Gastroesophageal sphincter (tissue), 4 donors: ENCODE results near the gene FOXN3. TPM values are rescaled to one million over a fixed set of nuclear protein-coding genes. Genes with fewer than 3 reads are reported as not detected.

ENCODE experiments used
- ATAC-seq: fragments of 150-250 bp; one replicate; pipeline ENCODE4 v1.9.1; 2016; ENCODE audit warnings: mild to moderate bottlenecking, moderate library complexity
- H3K27ac ChIP-seq, 4 donors: fragments of 200-600 bp; sonication (generic) in 3 of 4; 1 replicate in 3 of 4; 2 replicates in 1 of 4; pipeline ENCODE4 v1.5.1; 2016 to 2019
- H3K27me3 ChIP-seq: fragments of 200-600 bp; sonication (generic); one replicate; pipeline ENCODE4 v1.5.1; 2019
- H3K36me3 ChIP-seq, 2 donors: fragments of 200-600 bp; sonication (generic); one replicate each; pipeline ENCODE4 v1.5.1; 2019; ENCODE audit warnings: control low read depth in 1 of 2
- H3K4me1 ChIP-seq, 3 donors: fragments of 200-600 bp; sonication (generic); 1 replicate in 2 of 3; 2 replicates in 1 of 3; pipeline ENCODE4 v1.5.1; 2016 to 2019; ENCODE audit warnings: control low read depth in 2 of 3
- H3K4me3 ChIP-seq, 2 donors: fragments of 200-600 bp; sonication (generic); one replicate each; pipeline ENCODE4 v1.5.1; 2019; ENCODE audit warnings: mild to moderate bottlenecking in 1 of 2, moderate library complexity in 1 of 2
- H3K9me3 ChIP-seq, 3 donors: fragments of 200-600 bp; sonication (generic); one replicate each; pipeline ENCODE4 v1.5.1; 2017 to 2019; ENCODE audit warnings: control low read depth in 2 of 3
- CTCF ChIP-seq, 4 experiments: fragments of 200-600 bp in 2 of 4; fragments of 450-650 bp in 2 of 4; sonication (generic) in 1 of 4; IDR thresholded peaks; one replicate each; pipeline ENCODE4 v1.5.1; 2017 to 2019; ENCODE audit warnings: antibody characterized with exemption in 4 of 4, mild to moderate bottlenecking in 2 of 4, moderate library complexity in 2 of 4
- EP300 ChIP-seq: sonication (generic); formaldehyde crosslinking; IDR thresholded peaks from one replicate; pipeline ENCODE4 v1.6.1; 2017; ENCODE audit warnings: antibody characterized with exemption, mild to moderate bottlenecking
- POLR2A ChIP-seq, 2 donors: fragments of 450-650 bp; IDR thresholded peaks; one replicate each; pipeline ENCODE4 v1.6.1; 2017; ENCODE audit warnings: antibody characterized with exemption in 2 of 2, mild to moderate bottlenecking in 2 of 2, moderate library complexity in 1 of 2
- POLR2AphosphoS5 ChIP-seq: sonication (generic); formaldehyde crosslinking; IDR thresholded peaks from one replicate; pipeline ENCODE4 v1.6.1; 2017; ENCODE audit warnings: antibody characterized with exemption
- WGBS, 2 donors: methylation state at CpG; one replicate each; pipeline ENCODE4 v1.1.5; 2018; ENCODE audit warnings: low coverage in 1 of 2; 5-methylcytosine and 5-hydroxymethylcytosine counted together
- total RNA-seq, 4 donors: library from RNA; depleted of rRNA; stranded (reverse); fragments of >200 nt; gene quantifications; one replicate each; pipeline ENCODE4 v1.1.0, GENCODE V29; 2016

Gene FOXN3
- total RNA-seq, 4 donors from 2014 or later = 116 to 172 (median 136) TPM

- no peak overlapping the region for H3K4me3 ChIP-seq
- H3K36me3 ChIP-seq = peaks cover 0 to 17% of the 10 kb centered on the region in 2 donors
- peaks cover 0 to 48% (median 8%) of the 10 kb centered on the region in 3 donors for H3K4me1 ChIP-seq
- TF ChIP-seq POLR2AphosphoS5 (no peak), EP300 (no peak), CTCF (IDR thresholded peaks at IDR 0.05) (no peak), POLR2A (IDR thresholded peaks at IDR 0.05) (no peak)
- WGBS, 2 donors = 89 to 93% methylated on average over 6 to 9 of the region's 10 CpGs
- H3K27me3 ChIP-seq = no peaks in the 10 kb centered on the region
- no peak for ATAC-seq
- no peak overlapping the region for H3K27ac ChIP-seq
- H3K9me3 ChIP-seq = no peaks in the 10 kb centered on the region
Measured at GRCh38 chr14:89344920-89345254, 72.1 kb downstream of the FOXN3 start.

- 73 to 85% methylated on average over 2 of the region's 2 CpGs for WGBS, 2 donors
- Histone ChIP-seq H3K36me3 (peaks cover 0 to 10% of the 10 kb centered on the region in 2 donors), H3K27ac (no peak overlapping the region), H3K4me3 (no peak overlapping the region), H3K9me3 (no peaks in the 10 kb centered on the region), H3K4me1 (peaks cover 0 to 48% (median 19%) of the 10 kb centered on the region in 3 donors), H3K27me3 (no peaks in the 10 kb centered on the region)
- TF ChIP-seq POLR2AphosphoS5 (no peak), POLR2A (IDR thresholded peaks at IDR 0.05) (no peak), CTCF (IDR thresholded peaks at IDR 0.05) (no peak), EP300 (no peak)
- no peak for ATAC-seq
Measured at GRCh38 chr14:89343356-89343755, 73.7 kb downstream of the FOXN3 start.

GRCh38 chr14:89342049-89342448 is 75.0 kb downstream of the FOXN3 start:
- no peak for TF ChIP-seq POLR2AphosphoS5
- no peak for TF ChIP-seq CTCF (IDR thresholded peaks at IDR 0.05)
- no peak for TF ChIP-seq EP300
- TF ChIP-seq POLR2A (IDR thresholded peaks at IDR 0.05) = no peak
- 81 to 96% methylated on average over 4 to 5 of the region's 5 CpGs for WGBS, 2 donors
- peaks cover 0 to 58% (median 23%) of the 10 kb centered on the region in 3 donors for H3K4me1 ChIP-seq
- no peaks in the 10 kb centered on the region for H3K36me3 ChIP-seq
- no peak for ATAC-seq
- no peaks in the 10 kb centered on the region for H3K9me3 ChIP-seq
- H3K27me3 ChIP-seq = no peaks in the 10 kb centered on the region
- no peak overlapping the region for H3K4me3 ChIP-seq
- H3K27ac ChIP-seq = no peak overlapping the region

- H3K4me3 ChIP-seq = no peak overlapping the region
- no peaks in the 10 kb centered on the region for H3K27me3 ChIP-seq
- no peaks in the 10 kb centered on the region for H3K36me3 ChIP-seq
- TF ChIP-seq POLR2AphosphoS5 = peak; percentile 38
- no peak for TF ChIP-seq EP300
- 60 to 71% methylated on average over 8 to 12 of the region's 12 CpGs for WGBS, 2 donors
- H3K27ac ChIP-seq = peak overlapping the region in 3 of 4 donors; percentile 0 to 72 (median 61)
- H3K9me3 ChIP-seq = no peaks in the 10 kb centered on the region
- peaks cover 0 to 67% (median 23%) of the 10 kb centered on the region in 3 donors for H3K4me1 ChIP-seq
- peak; percentile 69 for ATAC-seq
Measured at GRCh38 chr14:89340200-89341181, 76.5 kb downstream of the FOXN3 start.

- Histone ChIP-seq H3K27me3 (no peaks in the 10 kb centered on the region), H3K9me3 (no peaks in the 10 kb centered on the region), H3K27ac (peak overlapping the region in 3 of 4 donors; percentile 52 to 72 (median 61)), H3K4me1 (peaks cover 0 to 67% (median 23%) of the 10 kb centered on the region in 3 donors), H3K4me3 (no peak overlapping the region), H3K36me3 (no peaks in the 10 kb centered on the region)
- WGBS, 2 donors = 82 to 100% methylated on average over 1 to 2 of the region's 9 CpGs
- ATAC-seq = no peak
- TF ChIP-seq CTCF (IDR thresholded peaks at IDR 0.05) (no peak), POLR2A (IDR thresholded peaks at IDR 0.05) (no peak), POLR2AphosphoS5 (no peak), EP300 (no peak)
Measured at GRCh38 chr14:89339579-89339978, 77.5 kb downstream of the FOXN3 start.
